ENCODE data around the gene CAPN14.

GRCh38 chr2:31139671-31140070, 77.6 kb downstream of the CAPN14 start:
- TF ChIP-seq CTCF (IDR thresholded peaks at IDR 0.05) = no peak
- no peak for TF ChIP-seq POLR2AphosphoS5 (IDR thresholded peaks at IDR 0.05; ENCODE audit: low read depth, low read length)
- no peak for TF ChIP-seq SIN3A (IDR thresholded peaks at IDR 0.05; ENCODE audit: borderline replicate concordance, insufficient read depth, low read depth, low read length)
- no peak for TF ChIP-seq TCF7L2 (IDR thresholded peaks at IDR 0.05; ENCODE audit: low read depth, low read length)

Data from Panc1 (cell line).